ENCODE measurements around the gene SART1.

SART1 gene

DNA sequence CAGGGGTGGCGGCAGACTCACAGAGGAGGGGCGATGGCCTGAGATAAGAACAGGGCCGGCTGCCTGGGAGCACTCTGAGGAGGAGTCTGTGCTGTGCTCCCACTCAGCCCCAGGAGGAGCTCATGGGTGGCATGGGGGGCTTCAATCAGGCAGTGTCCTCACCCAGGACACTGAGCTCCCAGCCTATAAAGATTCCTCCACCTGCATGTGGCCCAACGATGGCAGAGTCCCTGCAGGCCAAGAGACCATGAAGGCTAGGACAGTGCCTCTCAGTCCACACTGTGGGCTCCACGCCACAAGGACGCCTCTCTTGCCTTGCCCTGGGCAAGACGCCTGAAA, 52.2 kb downstream of the SART1 start:
- TF ChIP-seq FOXP2 (optimal IDR thresholded peaks at IDR 0.05; ENCODE audit: borderline replicate concordance, extremely low read depth, extremely low read length, insufficient read depth): no peak
- no peak for TF ChIP-seq SIN3A (IDR thresholded peaks at IDR 0.05; ENCODE audit: borderline replicate concordance, insufficient read depth, low read length)
- TF ChIP-seq, protein P1, sequence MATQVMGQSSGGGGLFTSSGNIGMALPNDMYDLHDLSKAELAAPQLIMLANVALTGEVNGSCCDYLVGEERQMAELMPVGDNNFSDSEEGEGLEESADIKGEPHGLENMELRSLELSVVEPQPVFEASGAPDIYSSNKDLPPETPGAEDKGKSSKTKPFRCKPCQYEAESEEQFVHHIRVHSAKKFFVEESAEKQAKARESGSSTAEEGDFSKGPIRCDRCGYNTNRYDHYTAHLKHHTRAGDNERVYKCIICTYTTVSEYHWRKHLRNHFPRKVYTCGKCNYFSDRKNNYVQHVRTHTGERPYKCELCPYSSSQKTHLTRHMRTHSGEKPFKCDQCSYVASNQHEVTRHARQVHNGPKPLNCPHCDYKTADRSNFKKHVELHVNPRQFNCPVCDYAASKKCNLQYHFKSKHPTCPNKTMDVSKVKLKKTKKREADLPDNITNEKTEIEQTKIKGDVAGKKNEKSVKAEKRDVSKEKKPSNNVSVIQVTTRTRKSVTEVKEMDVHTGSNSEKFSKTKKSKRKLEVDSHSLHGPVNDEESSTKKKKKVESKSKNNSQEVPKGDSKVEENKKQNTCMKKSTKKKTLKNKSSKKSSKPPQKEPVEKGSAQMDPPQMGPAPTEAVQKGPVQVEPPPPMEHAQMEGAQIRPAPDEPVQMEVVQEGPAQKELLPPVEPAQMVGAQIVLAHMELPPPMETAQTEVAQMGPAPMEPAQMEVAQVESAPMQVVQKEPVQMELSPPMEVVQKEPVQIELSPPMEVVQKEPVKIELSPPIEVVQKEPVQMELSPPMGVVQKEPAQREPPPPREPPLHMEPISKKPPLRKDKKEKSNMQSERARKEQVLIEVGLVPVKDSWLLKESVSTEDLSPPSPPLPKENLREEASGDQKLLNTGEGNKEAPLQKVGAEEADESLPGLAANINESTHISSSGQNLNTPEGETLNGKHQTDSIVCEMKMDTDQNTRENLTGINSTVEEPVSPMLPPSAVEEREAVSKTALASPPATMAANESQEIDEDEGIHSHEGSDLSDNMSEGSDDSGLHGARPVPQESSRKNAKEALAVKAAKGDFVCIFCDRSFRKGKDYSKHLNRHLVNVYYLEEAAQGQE (IDR thresholded peaks at IDR 0.05; ENCODE audit: insufficient read depth in 1 of 2, low read depth in 2 of 2, low read length in 2 of 2): no peak
- TF ChIP-seq POLR2AphosphoS5 (IDR thresholded peaks at IDR 0.05; ENCODE audit: low read depth, low read length): no peak
- TF ChIP-seq TAF1 (IDR thresholded peaks at IDR 0.05; ENCODE audit: borderline replicate concordance, insufficient read depth, low read length): no peak

DNA sequence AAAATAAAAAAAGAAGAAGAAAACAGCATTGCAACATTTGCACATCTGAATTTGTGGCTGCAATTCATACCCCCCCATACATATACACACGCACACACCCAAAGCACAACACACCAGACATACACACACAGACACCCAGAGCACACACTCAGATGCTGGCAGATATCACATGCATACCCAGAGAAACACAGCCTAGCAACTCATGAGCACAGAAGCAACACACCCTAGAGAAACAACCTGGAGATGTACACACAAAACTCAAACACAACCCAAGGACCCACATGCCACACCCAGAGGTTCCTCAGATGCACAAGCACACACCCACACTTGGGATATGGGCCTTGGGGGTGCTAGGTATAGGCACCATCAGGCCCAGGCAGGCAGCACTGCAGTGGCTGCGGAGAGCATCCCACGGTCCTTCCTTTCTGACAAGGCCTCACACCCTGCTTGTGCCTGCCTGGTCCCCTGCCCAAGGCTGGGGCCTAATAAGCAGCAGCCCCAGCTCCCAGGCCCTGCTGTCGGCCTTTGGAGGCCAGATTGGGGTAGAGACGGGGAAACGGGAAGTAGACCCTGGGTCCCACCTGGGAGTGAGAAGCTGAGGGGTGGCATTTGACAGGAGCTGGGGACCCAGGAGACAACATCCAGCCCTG, 53.4 kb downstream of the SART1 start:
- TF ChIP-seq SIN3A (IDR thresholded peaks at IDR 0.05; ENCODE audit: borderline replicate concordance, insufficient read depth, low read length): no peak

DNA sequence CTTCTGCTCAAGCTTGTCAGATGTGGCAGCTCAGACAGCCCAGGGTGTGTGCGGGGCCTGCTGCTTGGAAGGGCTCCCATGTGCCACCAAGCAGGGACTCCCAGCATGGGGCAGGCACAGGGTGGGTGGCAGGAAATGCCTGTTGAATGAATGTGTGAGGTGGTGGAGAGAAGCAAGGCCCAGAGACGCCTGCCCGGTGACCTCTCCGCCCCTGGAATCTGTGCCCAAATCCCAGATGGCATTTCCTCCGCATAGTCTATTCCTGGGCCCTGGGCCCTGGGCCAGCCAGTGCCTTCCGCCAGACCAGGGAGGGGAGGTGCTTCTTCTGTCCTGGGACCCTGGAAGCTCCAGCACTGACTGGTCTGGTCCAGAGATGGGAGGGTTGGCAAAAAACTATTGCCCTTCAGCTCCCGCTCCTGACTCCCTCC, 53.9 kb downstream of the SART1 start:
- no peak for TF ChIP-seq SIN3A (IDR thresholded peaks at IDR 0.05; ENCODE audit: borderline replicate concordance, insufficient read depth, low read length)
- no peak for TF ChIP-seq TAF1 (IDR thresholded peaks at IDR 0.05; ENCODE audit: borderline replicate concordance, insufficient read depth, low read length)
- TF ChIP-seq FOXP2 (optimal IDR thresholded peaks at IDR 0.05; ENCODE audit: borderline replicate concordance, extremely low read depth, extremely low read length, insufficient read depth): no peak
- TF ChIP-seq, protein P1 (IDR thresholded peaks at IDR 0.05; ENCODE audit: insufficient read depth in 1 of 2, low read depth in 2 of 2, low read length in 2 of 2): no peak
- TF ChIP-seq POLR2AphosphoS5 (IDR thresholded peaks at IDR 0.05; ENCODE audit: low read depth, low read length): no peak

DNA sequence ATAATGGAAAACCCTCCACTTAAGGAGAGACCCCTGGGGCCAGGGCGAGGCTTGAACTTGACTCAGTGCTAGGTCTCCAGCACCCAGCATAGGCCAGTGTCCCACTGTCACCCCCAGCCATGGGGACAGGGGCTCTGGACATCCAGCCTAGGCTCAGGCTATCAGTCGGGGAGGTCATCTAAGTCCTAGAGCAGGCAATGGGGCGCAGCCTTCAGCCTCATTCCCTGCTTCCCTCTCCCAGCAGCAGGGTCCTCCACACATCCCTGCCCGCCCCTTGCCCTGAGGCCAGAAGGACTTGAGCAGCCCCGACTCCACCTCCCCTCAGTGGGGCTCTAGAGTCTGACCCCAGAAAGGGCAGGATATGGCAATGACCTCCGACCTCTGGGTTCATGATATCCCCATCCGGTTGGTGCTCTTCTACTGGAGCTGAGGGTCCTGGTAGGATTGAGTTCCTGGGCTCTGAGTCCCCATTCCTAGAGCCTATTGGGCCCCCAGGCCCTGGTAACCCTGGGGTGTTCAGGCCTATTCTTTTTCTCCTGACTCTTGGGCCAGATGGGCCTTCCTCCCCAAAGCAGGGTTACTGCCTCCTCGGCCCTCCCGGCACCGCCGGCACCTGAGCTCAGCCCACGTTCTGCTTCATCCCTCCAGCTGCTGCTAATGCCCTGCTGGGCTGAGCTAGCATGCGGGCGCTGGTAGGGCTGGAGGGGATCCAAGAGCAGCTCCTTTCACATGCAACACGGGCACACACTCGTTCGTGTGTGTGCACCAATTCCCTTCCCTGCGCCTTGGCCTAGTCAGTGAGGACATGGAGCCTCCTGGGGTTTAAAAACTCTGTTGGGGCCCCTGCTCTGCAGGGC, 54.6 kb downstream of the SART1 start:
- TF ChIP-seq, protein P1 (IDR thresholded peaks at IDR 0.05; ENCODE audit: insufficient read depth in 1 of 2, low read depth in 2 of 2, low read length in 2 of 2): no peak
- TF ChIP-seq SIN3A (IDR thresholded peaks at IDR 0.05; ENCODE audit: borderline replicate concordance, insufficient read depth, low read length) (no peak), POLR2AphosphoS5 (IDR thresholded peaks at IDR 0.05; ENCODE audit: low read depth, low read length) (no peak), FOXP2 (optimal IDR thresholded peaks at IDR 0.05; ENCODE audit: borderline replicate concordance, extremely low read depth, extremely low read length, insufficient read depth) (no peak), TAF1 (IDR thresholded peaks at IDR 0.05; ENCODE audit: borderline replicate concordance, insufficient read depth, low read length) (no peak)

DNA sequence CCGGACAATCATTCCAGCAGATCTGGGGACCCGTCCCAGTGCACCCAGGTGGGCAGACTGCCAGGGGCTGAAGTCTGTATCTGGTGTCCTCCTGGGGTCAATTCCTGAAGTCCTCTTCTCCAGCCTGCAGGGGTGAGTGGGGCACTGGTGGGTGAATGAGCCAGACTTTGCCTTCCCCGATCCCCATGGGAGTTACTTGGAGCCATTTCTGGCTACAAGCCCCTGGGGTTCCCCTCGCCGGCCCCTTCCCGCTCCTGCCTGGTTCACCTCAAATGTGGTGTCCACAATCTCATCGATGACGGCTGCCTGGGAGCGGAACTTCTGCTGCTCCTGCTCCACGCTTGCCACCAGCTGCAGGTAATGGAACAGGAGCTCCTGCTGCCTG, 55.3 kb downstream of the SART1 start:
- TF ChIP-seq TAF1 (IDR thresholded peaks at IDR 0.05; ENCODE audit: borderline replicate concordance, insufficient read depth, low read length) (no peak), POLR2AphosphoS5 (IDR thresholded peaks at IDR 0.05; ENCODE audit: low read depth, low read length) (no peak), FOXP2 (optimal IDR thresholded peaks at IDR 0.05; ENCODE audit: borderline replicate concordance, extremely low read depth, extremely low read length, insufficient read depth) (no peak), SIN3A (IDR thresholded peaks at IDR 0.05; ENCODE audit: borderline replicate concordance, insufficient read depth, low read length) (no peak)

DNA sequence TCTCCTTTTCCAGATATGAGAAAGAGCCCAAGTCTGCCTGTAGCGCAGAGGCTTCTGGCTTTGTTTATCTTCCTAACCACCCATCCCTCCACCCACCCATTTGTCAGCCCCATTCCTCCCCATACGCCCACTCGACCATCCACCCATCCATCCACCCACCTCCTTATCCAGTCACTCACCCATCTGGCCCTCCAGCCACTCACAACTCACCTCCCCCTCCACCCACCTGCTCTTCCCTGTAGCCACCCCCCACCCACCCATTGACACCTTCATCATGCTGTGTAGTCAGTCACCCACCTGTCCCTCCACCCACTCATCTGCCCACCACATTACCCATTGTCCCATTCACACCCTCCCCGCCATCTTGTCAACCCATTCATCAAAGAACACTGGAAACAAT, 55.8 kb downstream of the SART1 start:
- no peak for TF ChIP-seq TAF1 (IDR thresholded peaks at IDR 0.05; ENCODE audit: borderline replicate concordance, insufficient read depth, low read length)
- TF ChIP-seq FOXP2 (optimal IDR thresholded peaks at IDR 0.05; ENCODE audit: borderline replicate concordance, extremely low read depth, extremely low read length, insufficient read depth): no peak
- TF ChIP-seq SIN3A (IDR thresholded peaks at IDR 0.05; ENCODE audit: borderline replicate concordance, insufficient read depth, low read length): no peak
- no peak for TF ChIP-seq POLR2AphosphoS5 (IDR thresholded peaks at IDR 0.05; ENCODE audit: low read depth, low read length)
- TF ChIP-seq, protein P1 (IDR thresholded peaks at IDR 0.05; ENCODE audit: insufficient read depth in 1 of 2, low read depth in 2 of 2, low read length in 2 of 2): no peak

All from PFSK-1 (cell line).